SJSA1 (cell line): Measurements from ENCODE around the gene MCEMP1. TPM values are rescaled to one million over a fixed set of nuclear protein-coding genes. Genes with fewer than 3 reads are reported as not detected.
A peak's percentile ranks its signal among the peaks of the same experiment; 100 is the strongest.

ENCODE experiments used
- DNase-seq, 2 experiments: peaks; one replicate each; pipeline ENCODE4 v3.0.0-alpha.2; 2015 to 2020; ENCODE audit warnings: low spot score in 2 of 2, low read depth in 1 of 2
- H3K27ac ChIP-seq: fragments of 250-450 bp; sonication (Bioruptor Pico); 2 replicates; pipeline ENCODE4 v1.5.1; 2020; ENCODE audit warnings: mild to moderate bottlenecking, moderate library complexity
- H3K27me3 ChIP-seq: fragments of 250-450 bp; sonication (Bioruptor Pico); replicated peaks from 2 replicates; pipeline ENCODE4 v1.5.1; 2020; ENCODE audit warnings: mild to moderate bottlenecking, moderate library complexity
- H3K36me3 ChIP-seq: fragments of 250-450 bp; sonication (Bioruptor Pico); 2 replicates; pipeline ENCODE4 v1.5.1; 2020; ENCODE audit warnings: mild to moderate bottlenecking
- H3K4me1 ChIP-seq: fragments of 250-450 bp; sonication (Bioruptor Pico); replicated peaks from 2 replicates; pipeline ENCODE4 v1.6.1; 2021; ENCODE audit warnings: mild to moderate bottlenecking
- H3K4me3 ChIP-seq: fragments of 250-450 bp; sonication (Bioruptor Pico); 2 replicates; pipeline ENCODE4 v1.5.1; 2020; ENCODE audit warnings: mild to moderate bottlenecking
- H3K9me3 ChIP-seq: fragments of 250-450 bp; sonication (Bioruptor Pico); replicated peaks from 2 replicates; pipeline ENCODE4 v1.5.1; 2020; ENCODE audit warnings: mild to moderate bottlenecking
- total RNA-seq: library from RNA; depleted of rRNA; stranded (reverse); fragments of >200 nt; shearing (Covaris generic); gene quantifications from 2 replicates; pipeline ENCODE4 v1.2.3, GENCODE V29; 2014; rRNA removed

Gene MCEMP1, protein sequence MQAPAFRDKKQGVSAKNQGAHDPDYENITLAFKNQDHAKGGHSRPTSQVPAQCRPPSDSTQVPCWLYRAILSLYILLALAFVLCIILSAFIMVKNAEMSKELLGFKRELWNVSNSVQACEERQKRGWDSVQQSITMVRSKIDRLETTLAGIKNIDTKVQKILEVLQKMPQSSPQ
- not detected in 2 replicates for total RNA-seq

GRCh38 chr19:7676854-7677253, at the start of gene MCEMP1:
Gene MCEMP1 (plus strand): TSS chr19:7677090. CDS start chr19:7677121, 31 bp downstream.
- Histone ChIP-seq H3K36me3 (peaks cover 5% of the 10 kb centered on the region), H3K9me3 (no peaks in the 10 kb centered on the region; the same call in 1 of the 2 replicates), H3K27ac (no peak within 1 kb of the TSS), H3K4me3 (no peak within 1 kb of the TSS), H3K4me1 (peaks cover 9% of the 10 kb centered on the region), H3K27me3 (peaks cover 18% of the 10 kb centered on the region)
- no peak for DNase-seq

DNA sequence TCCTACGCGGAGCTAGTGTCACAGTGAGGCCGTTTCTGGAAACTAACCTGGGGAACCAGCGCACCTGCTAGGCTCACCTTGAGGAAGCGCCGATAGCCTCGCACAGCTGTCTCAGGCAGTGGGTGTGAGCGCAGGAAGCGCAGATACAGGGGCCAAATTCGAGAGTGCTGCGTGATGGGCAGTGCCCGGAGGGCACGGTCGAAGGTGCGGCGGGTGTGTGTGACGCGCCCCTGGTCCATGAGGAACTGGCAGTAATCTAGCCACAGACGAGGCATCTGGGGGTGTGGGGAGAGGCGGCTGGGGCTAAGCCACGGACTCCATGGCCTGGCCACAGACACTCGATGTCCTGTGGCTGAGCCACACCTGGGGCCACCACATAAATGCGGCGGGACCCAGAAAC, 49.7 kb upstream of the MCEMP1 start:
- H3K4me1 ChIP-seq: peaks cover 16% of the 10 kb centered on the region
- no peaks in the 10 kb centered on the region for H3K9me3 ChIP-seq
- no peak overlapping the region for H3K4me3 ChIP-seq
- no peak overlapping the region for H3K27ac ChIP-seq
- peaks cover 48% of the 10 kb centered on the region for H3K36me3 ChIP-seq
- no peak for DNase-seq
- no peaks in the 10 kb centered on the region for H3K27me3 ChIP-seq

DNA sequence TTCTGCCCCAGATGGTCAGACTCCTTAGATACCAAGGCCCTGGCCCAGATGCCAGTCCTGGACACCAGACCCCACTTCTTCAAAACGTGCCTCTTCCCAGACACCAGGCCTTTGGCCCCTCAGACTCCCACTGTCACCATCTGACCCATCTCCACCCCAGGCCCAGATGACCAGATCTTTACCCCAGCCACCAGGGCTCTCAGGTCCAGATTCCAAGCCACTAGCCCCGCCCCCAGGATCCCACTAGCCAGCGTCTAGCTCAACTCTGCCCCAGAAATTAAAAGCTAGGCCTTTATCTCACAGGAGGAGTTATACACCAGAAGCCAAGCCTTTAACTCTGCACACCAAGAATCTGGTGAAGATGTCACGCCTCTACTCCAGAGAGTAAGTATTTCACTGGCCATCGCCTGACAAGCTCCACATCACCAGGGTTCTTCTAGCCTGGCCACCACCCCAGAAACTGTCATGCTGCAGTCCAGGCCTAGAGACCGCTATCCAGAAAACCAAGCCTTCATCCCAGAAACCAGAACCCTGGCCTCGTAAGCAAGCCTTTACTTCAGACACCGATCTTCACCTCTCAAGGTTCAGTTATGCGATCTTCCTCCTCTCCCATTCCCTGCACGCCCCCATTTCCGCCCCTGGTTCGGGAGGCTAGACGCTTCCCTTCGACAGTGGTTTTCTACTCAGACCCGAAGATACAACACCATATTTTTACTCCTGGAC, 48.1 kb upstream of the MCEMP1 start:
- no peaks in the 10 kb centered on the region for H3K27me3 ChIP-seq
- H3K36me3 ChIP-seq: peaks cover 36% of the 10 kb centered on the region
- peak overlapping the region; percentile 55 for H3K27ac ChIP-seq
- H3K4me1 ChIP-seq: peaks cover 16% of the 10 kb centered on the region
- no peak for DNase-seq
- peak overlapping the region; percentile 69 for H3K4me3 ChIP-seq
- H3K9me3 ChIP-seq: no peaks in the 10 kb centered on the region

- peaks cover 16% of the 10 kb centered on the region for H3K4me1 ChIP-seq
- peaks cover 5% of the 10 kb centered on the region; the same call in 1 of the 2 replicates for H3K27me3 ChIP-seq
- peak; percentile 97 to 98 for DNase-seq
- H3K9me3 ChIP-seq: no peaks in the 10 kb centered on the region
- peak within 1 kb of the TSS; percentile 81 for H3K27ac ChIP-seq
- H3K36me3 ChIP-seq: peaks cover 32% of the 10 kb centered on the region
- H3K4me3 ChIP-seq: peak within 1 kb of the TSS; percentile 69
These were observed 47.4 kb upstream of the MCEMP1 start, which contains the start of the genes PET100 and XAB2 for GRCh38 chr19:7629347-7630054. Gene PET100 (plus strand): TSS chr19:7629793. CDS start chr19:7629834, 41 bp downstream. Gene XAB2 (minus strand): TSS chr19:7629545. CDS start chr19:7629527, 18 bp downstream.

DNA sequence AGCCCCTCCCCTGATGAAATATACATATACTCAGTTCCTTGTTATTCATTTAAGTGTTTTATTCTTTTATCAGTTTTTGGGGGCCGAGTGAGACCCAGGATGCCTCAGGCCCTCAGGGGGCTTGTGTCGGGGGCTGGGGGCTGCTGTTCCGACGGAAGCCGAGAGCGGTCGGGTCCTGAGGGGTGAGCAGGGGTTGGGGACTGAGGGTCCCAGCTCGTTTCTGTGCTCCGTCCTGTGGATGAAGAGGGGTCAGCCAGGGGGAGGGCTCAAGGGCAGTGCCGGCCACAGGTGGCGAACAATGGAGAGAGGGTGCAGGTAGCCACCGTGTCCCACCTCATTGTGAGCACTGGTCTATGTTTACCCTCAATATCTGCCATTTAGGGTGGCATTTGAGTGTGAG, 45.3 kb upstream of the MCEMP1 start:
- Histone ChIP-seq H3K27ac (no peak overlapping the region), H3K9me3 (no peaks in the 10 kb centered on the region), H3K4me1 (peaks cover 16% of the 10 kb centered on the region), H3K27me3 (peaks cover 16% of the 10 kb centered on the region), H3K36me3 (peaks cover 18% of the 10 kb centered on the region), H3K4me3 (no peak overlapping the region)
- no peak for DNase-seq

DNA sequence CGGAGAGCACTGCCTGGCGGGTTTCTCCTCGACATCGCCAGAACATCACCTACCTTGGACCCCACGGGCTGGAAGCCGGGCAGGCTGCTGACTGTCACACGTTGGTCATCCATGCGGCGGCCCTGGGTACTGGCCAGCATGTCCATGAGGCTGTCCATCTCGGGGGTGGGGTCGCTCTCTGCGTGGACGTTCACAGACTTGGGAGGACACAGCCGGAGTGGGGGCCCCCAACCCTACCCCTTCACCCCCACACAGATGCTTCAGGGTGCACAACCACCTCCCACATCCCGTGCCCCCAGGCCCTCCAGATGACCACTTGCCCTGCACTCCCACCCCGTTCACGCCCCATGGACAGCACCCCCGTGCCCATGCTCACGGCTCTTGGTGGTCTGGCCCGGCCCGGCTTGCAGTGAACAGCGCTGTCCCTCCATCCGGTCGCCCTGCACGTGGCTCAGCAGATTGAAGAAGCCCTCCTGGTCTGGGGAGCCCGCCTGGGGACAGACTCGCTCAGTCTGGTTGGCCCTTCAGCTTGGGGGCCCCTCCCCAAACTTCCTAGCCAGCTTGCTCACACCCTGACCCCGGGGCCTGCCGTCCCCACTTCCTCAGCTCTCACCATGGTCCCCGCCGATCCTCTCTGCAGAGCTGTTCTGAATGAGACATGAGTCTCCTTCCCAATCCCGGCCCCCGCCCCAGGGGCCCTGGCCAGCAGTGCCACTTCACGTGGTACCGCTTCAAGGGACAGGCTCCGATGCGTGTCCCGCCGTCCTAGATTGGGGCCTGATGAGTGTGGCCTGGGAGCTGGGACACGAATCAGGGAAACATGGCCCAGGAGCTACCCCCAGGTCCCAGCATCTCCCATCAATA, 44.3 kb upstream of the MCEMP1 start:
- Histone ChIP-seq H3K4me3 (no peak overlapping the region), H3K27ac (no peak overlapping the region), H3K9me3 (no peaks in the 10 kb centered on the region), H3K27me3 (peaks cover 26% of the 10 kb centered on the region), H3K36me3 (peaks cover 9% of the 10 kb centered on the region), H3K4me1 (peaks cover 16% of the 10 kb centered on the region)
- DNase-seq: no peak

DNA sequence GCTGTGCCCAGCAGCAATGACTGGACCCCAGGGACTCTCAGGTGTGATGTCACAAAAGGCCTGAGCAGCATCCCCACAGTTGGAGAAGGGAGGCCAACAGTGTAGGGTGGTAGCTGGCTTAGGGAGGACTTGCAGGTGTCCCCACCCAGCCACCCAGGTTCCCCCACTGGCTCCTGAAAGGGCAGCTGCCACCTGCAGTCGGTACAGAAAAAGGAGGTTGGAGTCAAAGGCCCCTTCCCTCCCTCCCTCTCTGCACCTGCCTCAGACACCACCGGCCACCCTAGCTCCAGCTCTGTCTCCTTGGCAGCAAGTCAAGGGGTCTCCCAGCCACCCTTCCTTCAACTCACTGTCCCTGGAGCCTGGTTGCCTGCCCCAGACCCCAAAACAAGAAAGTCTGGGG, 43.2 kb upstream of the MCEMP1 start, which contains the start of gene PCP2:
TSS of gene PCP2 (minus strand) at position 22 of the 400 bp plus-strand sequence. CDS start 262 bp downstream, outside the sequence.
- no peaks in the 10 kb centered on the region for H3K9me3 ChIP-seq
- 0 out of 2 replicates have a peak, but pooled peaks cover 3% of the 10 kb centered on the region for H3K36me3 ChIP-seq
- H3K4me3 ChIP-seq: no peak within 1 kb of the TSS
- H3K27ac ChIP-seq: no peak within 1 kb of the TSS
- peaks cover 8% of the 10 kb centered on the region for H3K4me1 ChIP-seq
- peaks cover 31% of the 10 kb centered on the region for H3K27me3 ChIP-seq
- DNase-seq: no peak

DNA sequence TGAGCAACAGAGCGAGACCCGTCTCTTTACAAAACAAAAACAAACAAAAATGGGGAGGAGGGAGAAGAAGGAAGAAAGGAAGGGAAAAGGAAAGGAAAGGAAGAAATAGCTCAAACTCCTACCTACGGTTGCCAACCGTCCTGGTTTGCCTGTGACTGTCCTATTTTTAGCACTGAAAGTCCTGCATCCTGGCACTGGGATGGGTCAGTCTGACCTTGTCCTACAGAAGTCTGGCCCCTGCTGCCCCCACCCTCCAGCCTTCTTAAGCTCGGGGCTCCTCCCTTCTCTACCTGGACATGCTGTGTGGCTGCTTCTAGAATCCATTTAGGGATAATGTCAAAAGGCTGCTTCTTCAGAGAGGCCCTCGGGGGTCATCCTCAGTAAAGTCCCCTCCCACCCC, 41.2 kb upstream of the MCEMP1 start:
- 0 out of 2 replicates have a peak, but pooled peaks cover 3% of the 10 kb centered on the region for H3K36me3 ChIP-seq
- H3K4me1 ChIP-seq: peaks cover 3% of the 10 kb centered on the region
- H3K27me3 ChIP-seq: peaks cover 31% of the 10 kb centered on the region
- H3K4me3 ChIP-seq: no peak overlapping the region
- DNase-seq: no peak
- H3K9me3 ChIP-seq: no peaks in the 10 kb centered on the region; the same call in 1 of the 2 replicates
- H3K27ac ChIP-seq: no peak overlapping the region

GRCh38 chr19:7636317-7636690, 40.6 kb upstream of the MCEMP1 start:
- Histone ChIP-seq H3K36me3 (0 out of 2 replicates have a peak, but pooled peaks cover 3% of the 10 kb centered on the region), H3K4me1 (no peaks in the 10 kb centered on the region), H3K27me3 (peaks cover 31% of the 10 kb centered on the region), H3K27ac (no peak overlapping the region), H3K9me3 (no peaks in the 10 kb centered on the region; the same call in 1 of the 2 replicates), H3K4me3 (no peak overlapping the region)
- no peak for DNase-seq

DNA sequence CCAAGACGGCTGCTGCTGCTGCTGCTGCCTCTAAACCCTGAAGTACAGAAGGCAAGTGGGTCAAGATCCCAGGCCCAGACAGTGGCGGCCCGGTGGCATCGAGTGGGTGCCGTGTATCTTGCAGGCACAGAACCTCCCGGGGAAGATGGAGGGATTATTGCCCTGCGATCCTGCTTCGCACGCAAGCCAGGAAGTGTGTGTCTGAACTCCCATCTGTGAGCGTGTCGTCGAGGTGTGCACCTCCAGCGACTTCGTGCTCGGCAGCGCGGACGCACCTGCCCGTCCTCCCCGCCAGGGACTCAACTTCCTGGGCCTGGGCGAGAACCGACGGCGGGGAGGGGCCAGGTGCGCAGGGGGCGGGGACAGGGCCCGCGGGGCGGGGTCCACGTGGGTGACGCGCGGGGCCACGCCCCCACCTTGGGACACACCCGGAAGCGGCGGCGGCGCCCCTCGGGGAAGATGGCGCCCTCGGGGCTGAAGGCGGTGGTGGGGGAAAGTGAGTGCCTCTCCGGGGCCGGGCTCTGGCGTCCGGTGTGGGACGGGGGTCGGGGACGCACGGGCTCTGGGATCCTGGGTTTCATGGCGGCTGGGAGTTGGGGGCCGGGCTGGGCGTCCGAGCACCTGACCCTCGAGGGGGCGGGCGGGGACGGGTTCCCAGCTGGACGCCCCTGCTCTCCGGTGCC, 40.1 kb upstream of the MCEMP1 start, which contains the start of gene STXBP2:
TSS of gene STXBP2 (plus strand) at position 420 of the 683 bp plus-strand sequence. CDS start at position 460, 40 bp downstream.
- Histone ChIP-seq H3K4me3 (no peak within 1 kb of the TSS), H3K27me3 (peaks cover 31% of the 10 kb centered on the region), H3K9me3 (no peaks in the 10 kb centered on the region; the same call in 1 of the 2 replicates), H3K4me1 (no peaks in the 10 kb centered on the region), H3K36me3 (0 out of 2 replicates have a peak, but pooled peaks cover 3% of the 10 kb centered on the region), H3K27ac (no peak within 1 kb of the TSS)
- no peak for DNase-seq

- Histone ChIP-seq H3K4me1 (no peaks in the 10 kb centered on the region), H3K4me3 (no peak overlapping the region), H3K9me3 (no peaks in the 10 kb centered on the region; the same call in 1 of the 2 replicates), H3K27ac (no peak overlapping the region), H3K36me3 (no peaks in the 10 kb centered on the region), H3K27me3 (peaks cover 31% of the 10 kb centered on the region)
- DNase-seq: no peak
These were observed 39.3 kb upstream of the MCEMP1 start for GRCh38 chr19:7637374-7638256.
